ENCODE results near the gene SLC39A9.

DNA sequence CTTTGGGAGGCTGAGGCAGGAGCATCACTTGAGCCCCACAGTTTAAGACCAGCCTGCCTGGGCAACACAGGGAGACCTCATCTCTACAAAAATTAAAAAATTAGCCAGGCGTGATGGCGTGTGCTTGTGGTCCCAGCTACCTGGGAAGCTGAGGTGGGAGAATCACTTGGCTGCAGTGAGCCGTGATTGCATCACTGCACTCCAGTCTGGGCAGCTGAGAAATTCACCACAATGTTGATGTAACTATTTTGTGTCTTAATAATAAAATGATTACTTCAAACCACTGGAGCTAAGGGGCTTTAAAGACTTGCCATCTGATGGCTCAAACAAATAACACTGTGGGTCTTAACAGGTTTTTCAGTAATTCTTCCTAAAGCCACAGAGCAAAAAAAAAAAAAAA, 11.2 kb upstream of the SLC39A9 start:
- TF ChIP-seq, protein P1, sequence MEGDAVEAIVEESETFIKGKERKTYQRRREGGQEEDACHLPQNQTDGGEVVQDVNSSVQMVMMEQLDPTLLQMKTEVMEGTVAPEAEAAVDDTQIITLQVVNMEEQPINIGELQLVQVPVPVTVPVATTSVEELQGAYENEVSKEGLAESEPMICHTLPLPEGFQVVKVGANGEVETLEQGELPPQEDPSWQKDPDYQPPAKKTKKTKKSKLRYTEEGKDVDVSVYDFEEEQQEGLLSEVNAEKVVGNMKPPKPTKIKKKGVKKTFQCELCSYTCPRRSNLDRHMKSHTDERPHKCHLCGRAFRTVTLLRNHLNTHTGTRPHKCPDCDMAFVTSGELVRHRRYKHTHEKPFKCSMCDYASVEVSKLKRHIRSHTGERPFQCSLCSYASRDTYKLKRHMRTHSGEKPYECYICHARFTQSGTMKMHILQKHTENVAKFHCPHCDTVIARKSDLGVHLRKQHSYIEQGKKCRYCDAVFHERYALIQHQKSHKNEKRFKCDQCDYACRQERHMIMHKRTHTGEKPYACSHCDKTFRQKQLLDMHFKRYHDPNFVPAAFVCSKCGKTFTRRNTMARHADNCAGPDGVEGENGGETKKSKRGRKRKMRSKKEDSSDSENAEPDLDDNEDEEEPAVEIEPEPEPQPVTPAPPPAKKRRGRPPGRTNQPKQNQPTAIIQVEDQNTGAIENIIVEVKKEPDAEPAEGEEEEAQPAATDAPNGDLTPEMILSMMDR (IDR thresholded peaks at IDR 0.05): no peak
- no peak for TF ChIP-seq POLR2A (IDR thresholded peaks at IDR 0.05)
- no peak for TF ChIP-seq POLR2AphosphoS5 (IDR thresholded peaks at IDR 0.05)
